Stimulated activated naive CD8-positive, alpha-beta T cell treated with anti-CD3 and anti-CD28 coated beads, Interleukin-15, Interleukin-2, amounts not matched to agents 100 ng/mL and 50 ng/mL, for 24 hours (primary cell): ENCODE data around the gene PCDHGA4.
"Not testable (repeated sequence)": the region's sequence is repeated elsewhere in the genome, so short reads cannot be mapped to it uniquely, and the experiment has no call there.

Source experiments
- H3K27ac Mint-ChIP-seq: one replicate; pipeline ENCODE4 v1.8.0; 2021; ENCODE audit warnings: mild to moderate bottlenecking, mixed read lengths
- H3K27me3 Mint-ChIP-seq: one replicate; pipeline ENCODE4 v1.8.0; 2021; ENCODE audit warnings: mixed read lengths
- H3K36me3 Mint-ChIP-seq: one replicate; pipeline ENCODE4 v1.8.0; 2021; ENCODE audit warnings: low read depth, mixed read lengths
- H3K4me1 Mint-ChIP-seq: one replicate; pipeline ENCODE4 v1.8.0; 2021; ENCODE audit warnings: low read depth, mixed read lengths
- H3K4me3 Mint-ChIP-seq: one replicate; pipeline ENCODE4 v1.8.0; 2021; ENCODE audit warnings: mild to moderate bottlenecking, mixed read lengths
- H3K9me3 Mint-ChIP-seq: one replicate; pipeline ENCODE4 v1.8.0; 2021; ENCODE audit warnings: mixed read lengths

Gene PCDHGA4

GRCh38 chr5:141388661-141389060 lies 33.8 kb downstream of the PCDHGA4 start:
- Mint-ChIP-seq H3K4me1 (no peaks in the 10 kb centered on the region), H3K27me3 (peaks cover 80% of the 10 kb centered on the region), H3K27ac (no peak overlapping the region), H3K36me3 (peaks cover 27% of the 10 kb centered on the region), H3K9me3 (peaks cover 51% of the 10 kb centered on the region), H3K4me3 (no peak overlapping the region)

- H3K27ac Mint-ChIP-seq: no peak overlapping the region
- H3K9me3 Mint-ChIP-seq: peaks cover 52% of the 10 kb centered on the region
- H3K36me3 Mint-ChIP-seq: peaks cover 28% of the 10 kb centered on the region
- peaks cover 80% of the 10 kb centered on the region for H3K27me3 Mint-ChIP-seq
- H3K4me1 Mint-ChIP-seq: no peaks in the 10 kb centered on the region
- no peak overlapping the region for H3K4me3 Mint-ChIP-seq
Observed at GRCh38 chr5:141389153-141390042, 34.6 kb downstream of the PCDHGA4 start.

GRCh38 chr5:141392429-141393198 lies 37.8 kb downstream of the PCDHGA4 start, which contains the start of gene PCDHGA8:
PCDHGA8 (plus strand) TSS chr5:141392633; CDS start chr5:141392814, 181 bp downstream.
- Mint-ChIP-seq H3K27ac (no peak within 1 kb of the TSS), H3K4me3 (no peak within 1 kb of the TSS)

GRCh38 chr5:141393267-141393666 lies 38.4 kb downstream of the PCDHGA4 start:
- Mint-ChIP-seq H3K4me1 (no peaks in the 10 kb centered on the region), H3K27me3 (peaks cover 73% of the 10 kb centered on the region), H3K36me3 (peaks cover 23% of the 10 kb centered on the region), H3K9me3 (peaks cover 42% of the 10 kb centered on the region), H3K27ac (no peak overlapping the region), H3K4me3 (no peak overlapping the region)

More at GRCh38 chr5:141392429-141393198, 37.8 kb downstream of the PCDHGA4 start, which contains the start of gene PCDHGA8:
- peaks cover 24% of the 10 kb centered on the region for H3K36me3 Mint-ChIP-seq
- H3K9me3 Mint-ChIP-seq: peaks cover 43% of the 10 kb centered on the region
- no peaks in the 10 kb centered on the region for H3K4me1 Mint-ChIP-seq
- peaks cover 75% of the 10 kb centered on the region for H3K27me3 Mint-ChIP-seq

- not testable (repeated sequence) for H3K4me3 Mint-ChIP-seq, H3K4me1 Mint-ChIP-seq, H3K27ac Mint-ChIP-seq
- Mint-ChIP-seq H3K36me3 (peaks cover 14% of the 10 kb centered on the region), H3K9me3 (peaks cover 42% of the 10 kb centered on the region), H3K27me3 (peaks cover 74% of the 10 kb centered on the region)
Observed at GRCh38 chr5:141394401-141395187, 39.8 kb downstream of the PCDHGA4 start.

- Mint-ChIP-seq H3K9me3 (peaks cover 28% of the 10 kb centered on the region), H3K4me3 (peak within 1 kb of the TSS; percentile 32), H3K27me3 (peaks cover 69% of the 10 kb centered on the region), H3K36me3 (peaks cover 15% of the 10 kb centered on the region)
- H3K27ac Mint-ChIP-seq, H3K4me1 Mint-ChIP-seq: not testable (repeated sequence)
Observed at GRCh38 chr5:141397756-141398551, 43.1 kb downstream of the PCDHGA4 start, which contains the start of gene PCDHGB5. PCDHGB5 (plus strand) TSS chr5:141397947; CDS start chr5:141398128, 181 bp downstream.

- no peak overlapping the region for H3K4me3 Mint-ChIP-seq
- peaks cover 25% of the 10 kb centered on the region for H3K9me3 Mint-ChIP-seq
- peaks cover 71% of the 10 kb centered on the region for H3K27me3 Mint-ChIP-seq
- H3K4me1 Mint-ChIP-seq: no peaks in the 10 kb centered on the region
- H3K36me3 Mint-ChIP-seq: peaks cover 12% of the 10 kb centered on the region
- H3K27ac Mint-ChIP-seq: no peak overlapping the region
Observed at GRCh38 chr5:141398608-141399007, 43.8 kb downstream of the PCDHGA4 start.

- Mint-ChIP-seq H3K4me1 (no peaks in the 10 kb centered on the region), H3K27ac (no peak overlapping the region), H3K4me3 (no peak overlapping the region), H3K36me3 (peaks cover 6% of the 10 kb centered on the region), H3K27me3 (peaks cover 72% of the 10 kb centered on the region), H3K9me3 (peaks cover 18% of the 10 kb centered on the region)
Observed at GRCh38 chr5:141399555-141400258, 44.9 kb downstream of the PCDHGA4 start.

GRCh38 chr5:141402553-141403243 lies 47.9 kb downstream of the PCDHGA4 start, which contains the start of gene PCDHGA9:
PCDHGA9 (plus strand) TSS chr5:141402778; CDS start chr5:141402953, 175 bp downstream.
- Mint-ChIP-seq H3K4me3 (peak within 1 kb of the TSS; percentile 42), H3K9me3 (peaks cover 15% of the 10 kb centered on the region), H3K4me1 (no peaks in the 10 kb centered on the region), H3K36me3 (peaks cover 6% of the 10 kb centered on the region), H3K27me3 (peaks cover 74% of the 10 kb centered on the region), H3K27ac (no peak within 1 kb of the TSS)

GRCh38 chr5:141403387-141403786 lies 48.6 kb downstream of the PCDHGA4 start:
- Mint-ChIP-seq H3K4me3 (no peak overlapping the region), H3K9me3 (peaks cover 18% of the 10 kb centered on the region), H3K36me3 (peaks cover 8% of the 10 kb centered on the region), H3K27me3 (peaks cover 80% of the 10 kb centered on the region), H3K4me1 (no peaks in the 10 kb centered on the region), H3K27ac (no peak overlapping the region)
